ENCODE data around the gene AJAP1. TPM values are rescaled to one million over a fixed set of nuclear protein-coding genes. Genes with fewer than 3 reads are reported as not detected.

Gene AJAP1
- total and polyA plus RNA-seq, 2 experiments from 2014 or later, result not detected

GRCh38 chr1:4749406-4749805 is 95.0 kb downstream of the AJAP1 start:
- Mint-ChIP-seq H3K9me3 (peaks cover 24% of the 10 kb centered on the region), H3K4me3 (no peak overlapping the region), H3K36me3 (ENCODE audit: low read depth) (peaks cover 28% of the 10 kb centered on the region)

GRCh38 chr1:4750177-4750576 is 95.8 kb downstream of the AJAP1 start:
- Histone ChIP-seq H3K27me3 (ENCODE audit: insufficient read depth) (no peaks in the 10 kb centered on the region), H3K36me3 (ENCODE audit: insufficient read depth) (0 out of 2 replicates have a peak, but pooled peaks cover 3% of the 10 kb centered on the region), H3F3A (replicated peaks; ENCODE audit: low read depth) (no peaks in the 10 kb centered on the region), H3K4me1 (ENCODE audit: insufficient read depth) (no peaks in the 10 kb centered on the region), H3K27ac (ENCODE audit: low read depth) (no peak overlapping the region), H3K4me2 (no peak overlapping the region), H4K20me1 (replicated peaks; ENCODE audit: insufficient read depth) (no peaks in the 10 kb centered on the region), H3K79me2 (replicated peaks; ENCODE audit: insufficient read depth) (no peaks in the 10 kb centered on the region), H2AFZ (no peak overlapping the region), H3K4me3 (no peak overlapping the region), H3K9me2 (ENCODE audit: insufficient read depth) (no peaks in the 10 kb centered on the region)
- no peak for DNase-seq (ENCODE audit: low spot score)
- Mint-ChIP-seq H3K36me3 (ENCODE audit: low read depth) (peaks cover 31% of the 10 kb centered on the region), H3K9me3 (peaks cover 28% of the 10 kb centered on the region), H3K27ac (no peak overlapping the region), H3K27me3 (ENCODE audit: insufficient read depth, low read depth, poor library complexity) (peaks cover 10% of the 10 kb centered on the region), H3K4me3 (no peak overlapping the region), H3K4me1 (peaks cover 23% of the 10 kb centered on the region)
- no peak for ATAC-seq
- TF ChIP-seq EZH2phosphoT487 (IDR thresholded peaks at IDR 0.05; ENCODE audit: unreplicated experiment) (no peak), ZNF114 (CRISPR knock-in tag; IDR thresholded peaks at IDR 0.05) (no peak), ZNF331 (CRISPR knock-in tag; IDR thresholded peaks at IDR 0.05; ENCODE audit: low read depth) (no peak), REST (IDR thresholded peaks at IDR 0.05; ENCODE audit: unreplicated experiment) (no peak), EZH2 (IDR thresholded peaks at IDR 0.05; ENCODE audit: low read depth, unreplicated experiment) (no peak), ETS1 (IDR thresholded peaks at IDR 0.05) (no peak), CREB1 (CRISPR knock-in tag; IDR thresholded peaks at IDR 0.05; ENCODE audit: low read depth) (no peak), STAT1 (IDR thresholded peaks at IDR 0.05; ENCODE audit: unreplicated experiment) (no peak)

More at GRCh38 chr1:4749406-4749805, 95.0 kb downstream of the AJAP1 start:
- Histone ChIP-seq H3K4me2 (no peak overlapping the region), H3K27me3 (ENCODE audit: insufficient read depth) (no peaks in the 10 kb centered on the region), H3K4me1 (ENCODE audit: insufficient read depth) (no peaks in the 10 kb centered on the region), H3K27ac (ENCODE audit: low read depth) (no peak overlapping the region), H3K4me3 (no peak overlapping the region), H3K79me2 (replicated peaks; ENCODE audit: insufficient read depth) (no peaks in the 10 kb centered on the region), H3K9me2 (ENCODE audit: insufficient read depth) (no peaks in the 10 kb centered on the region), H3K36me3 (ENCODE audit: insufficient read depth) (0 out of 2 replicates have a peak, but pooled peaks cover 3% of the 10 kb centered on the region), H4K20me1 (replicated peaks; ENCODE audit: insufficient read depth) (no peaks in the 10 kb centered on the region), H2AFZ (no peak overlapping the region), H3F3A (replicated peaks; ENCODE audit: low read depth) (no peaks in the 10 kb centered on the region)
- DNase-seq (ENCODE audit: low spot score), result no peak
- Mint-ChIP-seq H3K27ac (no peak overlapping the region), H3K27me3 (ENCODE audit: insufficient read depth, low read depth, poor library complexity) (peaks cover 10% of the 10 kb centered on the region), H3K4me1 (peaks cover 16% of the 10 kb centered on the region)
- no peak for ATAC-seq
- TF ChIP-seq ZNF114 (CRISPR knock-in tag; IDR thresholded peaks at IDR 0.05) (no peak), CTCF (conservative IDR thresholded peaks at IDR 0.05; ENCODE audit: low read depth in 2 of 2) (no peak), ETS1 (IDR thresholded peaks at IDR 0.05) (no peak), ZNF331 (CRISPR knock-in tag; IDR thresholded peaks at IDR 0.05; ENCODE audit: low read depth) (no peak)

Data from GM23338 (cell line).